Nephron (organoid): ENCODE measurements around the gene LMX1A.
A peak's percentile ranks its signal among the peaks of the same experiment; 100 is the strongest.

Source experiments
- H3K27ac Mint-ChIP-seq, 3 experiments: 2 replicates each; pipeline ENCODE4 v1.8.0; 2020; ENCODE audit warnings: mixed read lengths in 3 of 3, mild to moderate bottlenecking in 2 of 3, moderate library complexity in 1 of 3
- H3K27me3 Mint-ChIP-seq: 2 replicates; pipeline ENCODE4 v1.8.0; 2021; ENCODE audit warnings: low read depth, mild to moderate bottlenecking, moderate library complexity, mixed read lengths
- H3K36me3 Mint-ChIP-seq: 2 replicates; pipeline ENCODE4 v1.8.0; 2020; ENCODE audit warnings: low read depth, mixed read lengths
- H3K4me1 Mint-ChIP-seq: 2 replicates; pipeline ENCODE4 v1.8.0; 2020; ENCODE audit warnings: mixed read lengths
- H3K4me3 Mint-ChIP-seq, 3 experiments: 2 replicates each; pipeline ENCODE4 v1.8.0; 2020; ENCODE audit warnings: mild to moderate bottlenecking in 3 of 3, mixed read lengths in 3 of 3, moderate library complexity in 2 of 3
- H3K9me3 Mint-ChIP-seq: 2 replicates; pipeline ENCODE4 v1.8.0; 2020; ENCODE audit warnings: mixed read lengths
- TF ChIP-seq, protein P1 (sequence below), 3 experiments: fragments of 200-600 bp; sonication (generic); IDR thresholded peaks; one replicate each; pipeline ENCODE4 v1.5.0; 2021; ENCODE audit warnings: antibody characterized with exemption in 3 of 3; ENCODE audit not compliant: unreplicated experiment in 3 of 3

Gene LMX1A

GRCh38 chr1:165315481-165315880, 41.0 kb downstream of the LMX1A start:
- Mint-ChIP-seq H3K4me1 (no peaks in the 10 kb centered on the region), H3K27ac (no peak overlapping the region), H3K36me3 (no peaks in the 10 kb centered on the region), H3K4me3 (no peak overlapping the region), H3K9me3 (peaks cover 5% of the 10 kb centered on the region), H3K27me3 (peaks cover 7% of the 10 kb centered on the region)
- TF ChIP-seq, protein P1, sequence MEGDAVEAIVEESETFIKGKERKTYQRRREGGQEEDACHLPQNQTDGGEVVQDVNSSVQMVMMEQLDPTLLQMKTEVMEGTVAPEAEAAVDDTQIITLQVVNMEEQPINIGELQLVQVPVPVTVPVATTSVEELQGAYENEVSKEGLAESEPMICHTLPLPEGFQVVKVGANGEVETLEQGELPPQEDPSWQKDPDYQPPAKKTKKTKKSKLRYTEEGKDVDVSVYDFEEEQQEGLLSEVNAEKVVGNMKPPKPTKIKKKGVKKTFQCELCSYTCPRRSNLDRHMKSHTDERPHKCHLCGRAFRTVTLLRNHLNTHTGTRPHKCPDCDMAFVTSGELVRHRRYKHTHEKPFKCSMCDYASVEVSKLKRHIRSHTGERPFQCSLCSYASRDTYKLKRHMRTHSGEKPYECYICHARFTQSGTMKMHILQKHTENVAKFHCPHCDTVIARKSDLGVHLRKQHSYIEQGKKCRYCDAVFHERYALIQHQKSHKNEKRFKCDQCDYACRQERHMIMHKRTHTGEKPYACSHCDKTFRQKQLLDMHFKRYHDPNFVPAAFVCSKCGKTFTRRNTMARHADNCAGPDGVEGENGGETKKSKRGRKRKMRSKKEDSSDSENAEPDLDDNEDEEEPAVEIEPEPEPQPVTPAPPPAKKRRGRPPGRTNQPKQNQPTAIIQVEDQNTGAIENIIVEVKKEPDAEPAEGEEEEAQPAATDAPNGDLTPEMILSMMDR (IDR thresholded peaks at IDR 0.05; ENCODE audit: unreplicated experiment in 3 of 3), result no peak

- H3K4me3 Mint-ChIP-seq, result no peak overlapping the region
- H3K9me3 Mint-ChIP-seq, result peaks cover 5% of the 10 kb centered on the region
- no peaks in the 10 kb centered on the region for H3K36me3 Mint-ChIP-seq
- peaks cover 15% of the 10 kb centered on the region for H3K27me3 Mint-ChIP-seq
- TF ChIP-seq, protein P1 (IDR thresholded peaks at IDR 0.05; ENCODE audit: unreplicated experiment in 3 of 3), result no peak
- H3K4me1 Mint-ChIP-seq, result no peaks in the 10 kb centered on the region
- peak overlapping the region in 1 of 3 experiments; percentile 35 for H3K27ac Mint-ChIP-seq
Measured at GRCh38 chr1:165313903-165314302, 42.6 kb downstream of the LMX1A start.

DNA sequence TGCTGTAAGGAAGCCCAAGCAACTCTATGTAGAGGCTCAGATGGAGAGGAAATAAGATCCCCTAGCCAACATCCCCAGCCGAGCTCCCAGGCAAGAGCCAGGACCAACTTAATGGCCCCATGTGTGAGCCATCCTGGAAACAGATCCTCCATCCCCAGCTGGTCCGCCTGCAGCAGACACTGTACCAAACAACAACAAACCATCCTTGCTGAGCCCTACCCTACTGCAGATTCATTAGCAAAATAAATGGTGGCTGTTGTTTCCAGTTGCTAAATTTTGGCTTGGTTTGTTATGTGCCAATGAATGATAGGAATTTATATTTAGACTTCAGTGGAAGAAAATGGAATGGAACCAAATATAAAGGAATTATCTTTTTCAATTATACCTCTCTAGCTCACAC, 43.9 kb downstream of the LMX1A start:
- H3K27ac Mint-ChIP-seq, result no peak overlapping the region
- TF ChIP-seq, protein P1 (IDR thresholded peaks at IDR 0.05; ENCODE audit: unreplicated experiment in 3 of 3), result no peak

DNA sequence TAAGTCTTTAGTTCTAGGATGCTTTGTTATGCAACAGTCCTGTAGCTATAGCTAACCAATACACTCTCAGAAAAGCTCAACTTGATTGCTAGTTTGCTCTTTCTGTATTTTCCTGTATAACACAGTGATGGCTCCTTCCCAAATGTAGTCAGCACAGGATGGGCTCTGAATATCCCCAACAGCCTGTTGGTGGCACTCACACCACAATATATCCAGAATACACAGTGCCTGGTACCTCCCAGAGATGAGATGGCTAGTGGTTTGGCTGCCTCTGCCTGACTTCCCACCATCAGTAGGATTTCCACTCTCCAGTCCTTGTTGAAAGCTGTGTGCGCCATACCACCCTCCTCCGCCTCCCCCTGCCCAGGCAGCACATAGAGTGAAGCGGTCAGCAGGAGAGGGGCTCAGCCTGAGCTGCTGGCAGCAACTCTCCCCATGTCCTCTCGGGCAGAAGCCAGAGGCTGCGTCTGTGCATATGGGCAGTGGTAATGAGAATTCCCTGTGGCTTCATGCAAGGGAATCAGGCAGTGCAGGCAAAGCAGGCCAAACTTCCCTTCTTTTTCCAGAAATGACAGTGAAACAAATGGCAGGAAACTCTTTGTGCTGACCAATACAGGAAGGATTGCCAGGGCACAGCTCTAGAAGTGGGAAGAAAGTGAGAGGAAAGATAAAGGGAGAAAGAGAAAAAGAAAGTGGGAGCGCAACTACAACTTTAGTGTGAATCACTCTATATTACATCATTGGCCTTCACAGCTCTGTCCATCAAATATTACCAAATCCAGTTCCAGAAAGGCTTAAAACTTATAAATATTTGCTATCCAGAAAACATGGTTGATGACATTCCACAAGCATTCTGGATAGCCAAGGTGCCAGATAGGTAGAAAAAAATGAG, 49.7 kb downstream of the LMX1A start:
- Mint-ChIP-seq H3K9me3 (no peaks in the 10 kb centered on the region), H3K4me1 (no peaks in the 10 kb centered on the region), H3K27ac (no peak overlapping the region), H3K27me3 (peaks cover 27% of the 10 kb centered on the region), H3K4me3 (no peak overlapping the region), H3K36me3 (no peaks in the 10 kb centered on the region)
- TF ChIP-seq, protein P1 (IDR thresholded peaks at IDR 0.05; ENCODE audit: unreplicated experiment in 3 of 3), result no peak

More for the DNA sequence above, 43.9 kb downstream of the LMX1A start:
- no peak overlapping the region for H3K4me3 Mint-ChIP-seq
- no peaks in the 10 kb centered on the region for H3K36me3 Mint-ChIP-seq
- H3K27me3 Mint-ChIP-seq, result peaks cover 17% of the 10 kb centered on the region
- peaks cover 5% of the 10 kb centered on the region for H3K9me3 Mint-ChIP-seq
- H3K4me1 Mint-ChIP-seq, result no peaks in the 10 kb centered on the region

- Mint-ChIP-seq H3K9me3 (no peaks in the 10 kb centered on the region), H3K4me3 (no peak overlapping the region), H3K4me1 (no peaks in the 10 kb centered on the region), H3K27ac (no peak overlapping the region), H3K27me3 (peaks cover 22% of the 10 kb centered on the region), H3K36me3 (no peaks in the 10 kb centered on the region)
- TF ChIP-seq, protein P1 (IDR thresholded peaks at IDR 0.05; ENCODE audit: unreplicated experiment in 3 of 3), result no peak
Measured at GRCh38 chr1:165303386-165303785, 53.1 kb downstream of the LMX1A start.
